Measurements from ENCODE around the gene CCDC141.

DNA sequence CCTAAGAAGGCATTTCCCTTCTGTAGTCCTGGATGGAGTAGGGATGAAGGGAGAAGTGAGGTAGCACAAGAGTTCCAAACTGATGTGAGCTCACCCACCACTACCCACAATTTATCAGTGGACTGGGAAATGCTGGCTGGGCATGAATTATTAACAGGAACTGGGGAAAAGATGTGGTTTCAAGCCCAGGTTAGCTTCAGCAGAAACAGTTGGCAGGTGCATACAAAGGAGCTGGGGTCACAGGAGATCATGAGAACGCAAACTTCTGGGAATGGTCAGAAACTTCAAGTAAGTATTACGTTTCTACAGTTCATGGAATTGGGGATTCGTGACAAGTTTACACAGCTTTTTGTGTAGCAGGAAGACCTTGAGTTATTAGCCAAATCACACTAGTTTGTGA is 5.4 kb downstream of the CCDC141 start:
- TF ChIP-seq, protein P1, sequence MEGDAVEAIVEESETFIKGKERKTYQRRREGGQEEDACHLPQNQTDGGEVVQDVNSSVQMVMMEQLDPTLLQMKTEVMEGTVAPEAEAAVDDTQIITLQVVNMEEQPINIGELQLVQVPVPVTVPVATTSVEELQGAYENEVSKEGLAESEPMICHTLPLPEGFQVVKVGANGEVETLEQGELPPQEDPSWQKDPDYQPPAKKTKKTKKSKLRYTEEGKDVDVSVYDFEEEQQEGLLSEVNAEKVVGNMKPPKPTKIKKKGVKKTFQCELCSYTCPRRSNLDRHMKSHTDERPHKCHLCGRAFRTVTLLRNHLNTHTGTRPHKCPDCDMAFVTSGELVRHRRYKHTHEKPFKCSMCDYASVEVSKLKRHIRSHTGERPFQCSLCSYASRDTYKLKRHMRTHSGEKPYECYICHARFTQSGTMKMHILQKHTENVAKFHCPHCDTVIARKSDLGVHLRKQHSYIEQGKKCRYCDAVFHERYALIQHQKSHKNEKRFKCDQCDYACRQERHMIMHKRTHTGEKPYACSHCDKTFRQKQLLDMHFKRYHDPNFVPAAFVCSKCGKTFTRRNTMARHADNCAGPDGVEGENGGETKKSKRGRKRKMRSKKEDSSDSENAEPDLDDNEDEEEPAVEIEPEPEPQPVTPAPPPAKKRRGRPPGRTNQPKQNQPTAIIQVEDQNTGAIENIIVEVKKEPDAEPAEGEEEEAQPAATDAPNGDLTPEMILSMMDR (IDR thresholded peaks at IDR 0.05; ENCODE audit: insufficient read depth, low read length), result no peak
- no peak for TF ChIP-seq POLR2AphosphoS5 (IDR thresholded peaks at IDR 0.05; ENCODE audit: low read depth)
